Activated CD8-positive, alpha-beta T cell treated with anti-CD3 and anti-CD28 coated beads for 36 hours (primary cell): Measurements from ENCODE around the gene SMAD3. TPM values are rescaled to one million over a fixed set of nuclear protein-coding genes. Genes with fewer than 3 reads are reported as not detected.
"Not testable (repeated sequence)": the region's sequence is repeated elsewhere in the genome, so short reads cannot be mapped to it uniquely, and the experiment has no call there.

Source experiments
- ATAC-seq: fragments of 200-7000 bp; cut with Tn5 transposase; one replicate; pipeline ENCODE4 v1.10.0; 2021; ENCODE audit warnings: mild to moderate bottlenecking, moderate library complexity
- CTCF ChIA-PET: fragments of 350-600 bp; sonication (Branson Sonifier 250); formaldehyde crosslinking; loops from one replicate; lab custom pipeline; 2021; ENCODE audit warnings: antibody characterized with exemption; lab: Charles Lee
- POLR2A ChIA-PET: fragments of 350-600 bp; sonication (Branson Sonifier 250); formaldehyde crosslinking; loops from one replicate; lab custom pipeline; 2021; ENCODE audit warnings: antibody characterized with exemption; lab: Charles Lee
- DNase-seq: peaks from one replicate; pipeline ENCODE4 v3.0.0-alpha.2; 2020
- H3K27ac Mint-ChIP-seq: one replicate; pipeline ENCODE4 v1.8.0; 2021; ENCODE audit warnings: mild to moderate bottlenecking, mixed read lengths
- H3K27me3 Mint-ChIP-seq: one replicate; pipeline ENCODE4 v1.8.0; 2021; ENCODE audit warnings: mixed read lengths
- H3K36me3 Mint-ChIP-seq: one replicate; pipeline ENCODE4 v1.8.0; 2021; ENCODE audit warnings: low read depth, mixed read lengths
- H3K4me1 Mint-ChIP-seq: one replicate; pipeline ENCODE4 v1.8.0; 2021; ENCODE audit warnings: low read depth, mixed read lengths
- H3K4me3 Mint-ChIP-seq: one replicate; pipeline ENCODE4 v1.8.0; 2021; ENCODE audit warnings: mild to moderate bottlenecking, moderate library complexity, mixed read lengths
- H3K9me3 Mint-ChIP-seq: one replicate; pipeline ENCODE4 v1.8.0; 2021; ENCODE audit warnings: mixed read lengths
- intact Hi-C: fragments of 100-400 bp; cut with micrococcal nuclease; formaldehyde crosslinking; loops from one replicate; pipeline ENCODE4 v1.10.0; 2022
- total RNA-seq, 2 experiments: library from RNA; stranded (reverse); gene quantifications; one replicate each; pipeline ENCODE4 v1.2.3, GENCODE V29; 2021
- TF ChIP-seq, protein P1 (sequence below): fragments of 200-600 bp; IDR thresholded peaks from one replicate; pipeline ENCODE4 v1.8.0; 2022; ENCODE audit warnings: antibody characterized with exemption, mild to moderate bottlenecking

SMAD3 gene
- total RNA-seq, 2 experiments from 2014 or later = 22.3 to 24.7 TPM

- DNase-seq (no peak), ATAC-seq (no peak)
- intact Hi-C loops = no loop called here
- CTCF ChIA-PET = interaction anchor here (0.9 kb wide), 1 partner anchor 9 kb away, joined by 4 read pairs; no protein-coding TSS in a partner anchor
- TF ChIP-seq, protein P1, sequence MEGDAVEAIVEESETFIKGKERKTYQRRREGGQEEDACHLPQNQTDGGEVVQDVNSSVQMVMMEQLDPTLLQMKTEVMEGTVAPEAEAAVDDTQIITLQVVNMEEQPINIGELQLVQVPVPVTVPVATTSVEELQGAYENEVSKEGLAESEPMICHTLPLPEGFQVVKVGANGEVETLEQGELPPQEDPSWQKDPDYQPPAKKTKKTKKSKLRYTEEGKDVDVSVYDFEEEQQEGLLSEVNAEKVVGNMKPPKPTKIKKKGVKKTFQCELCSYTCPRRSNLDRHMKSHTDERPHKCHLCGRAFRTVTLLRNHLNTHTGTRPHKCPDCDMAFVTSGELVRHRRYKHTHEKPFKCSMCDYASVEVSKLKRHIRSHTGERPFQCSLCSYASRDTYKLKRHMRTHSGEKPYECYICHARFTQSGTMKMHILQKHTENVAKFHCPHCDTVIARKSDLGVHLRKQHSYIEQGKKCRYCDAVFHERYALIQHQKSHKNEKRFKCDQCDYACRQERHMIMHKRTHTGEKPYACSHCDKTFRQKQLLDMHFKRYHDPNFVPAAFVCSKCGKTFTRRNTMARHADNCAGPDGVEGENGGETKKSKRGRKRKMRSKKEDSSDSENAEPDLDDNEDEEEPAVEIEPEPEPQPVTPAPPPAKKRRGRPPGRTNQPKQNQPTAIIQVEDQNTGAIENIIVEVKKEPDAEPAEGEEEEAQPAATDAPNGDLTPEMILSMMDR = no peak
- no peaks in the 10 kb centered on the region for H3K9me3 Mint-ChIP-seq
- no peak overlapping the region for H3K27ac Mint-ChIP-seq
- H3K4me1 Mint-ChIP-seq = peaks cover 25% of the 10 kb centered on the region
- no peak overlapping the region for H3K4me3 Mint-ChIP-seq
- H3K36me3 Mint-ChIP-seq = no peaks in the 10 kb centered on the region
- POLR2A ChIA-PET = interaction anchor here (0.9 kb wide), 1 partner anchor 11 kb away, joined by 3 read pairs; no protein-coding TSS in a partner anchor
- peaks cover 3% of the 10 kb centered on the region for H3K27me3 Mint-ChIP-seq
These were observed 45.4 kb upstream of the SMAD3 start for GRCh38 chr15:67019884-67020520.

GRCh38 chr15:67020668-67021067 lies 44.7 kb upstream of the SMAD3 start:
- DNase-seq, H3K27ac Mint-ChIP-seq, H3K27me3 Mint-ChIP-seq, POLR2A ChIA-PET, H3K4me3 Mint-ChIP-seq, ATAC-seq, intact Hi-C loops, H3K36me3 Mint-ChIP-seq, H3K9me3 Mint-ChIP-seq: not testable (repeated sequence)
- CTCF ChIA-PET = interaction anchor here (0.9 kb wide), 1 partner anchor 9 kb away, joined by 4 read pairs; no protein-coding TSS in a partner anchor
- H3K4me1 Mint-ChIP-seq = peaks cover 30% of the 10 kb centered on the region

DNA sequence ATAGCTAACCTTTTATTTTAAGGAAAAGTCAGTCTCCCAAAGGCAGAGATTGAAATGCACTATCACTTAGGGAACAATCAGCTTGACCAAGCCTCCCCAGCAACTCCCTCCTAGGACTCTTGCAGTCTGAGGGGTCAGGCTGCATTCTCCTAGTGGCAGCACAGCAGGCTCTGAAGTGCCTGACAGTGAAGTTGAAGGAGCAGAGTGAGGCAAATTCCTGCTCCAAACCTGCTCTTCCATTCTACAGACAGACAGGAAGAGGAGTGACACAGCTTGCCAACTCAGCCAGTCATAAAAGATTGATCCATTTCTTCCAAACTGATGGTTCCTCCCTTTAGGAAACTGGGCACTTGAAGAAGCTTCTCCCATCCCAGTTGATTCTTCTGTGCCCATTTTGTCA lies 43.9 kb upstream of the SMAD3 start:
- intact Hi-C loops = no loop called here
- DNase-seq = no peak
- TF ChIP-seq, protein P1 = no peak
- Mint-ChIP-seq H3K27ac (no peak overlapping the region), H3K9me3 (no peaks in the 10 kb centered on the region), H3K27me3 (peaks cover 1% of the 10 kb centered on the region), H3K36me3 (no peaks in the 10 kb centered on the region), H3K4me1 (peaks cover 35% of the 10 kb centered on the region), H3K4me3 (no peak overlapping the region)
- POLR2A ChIA-PET = no interaction called here
- no peak for ATAC-seq
- CTCF ChIA-PET = no interaction called here

DNA sequence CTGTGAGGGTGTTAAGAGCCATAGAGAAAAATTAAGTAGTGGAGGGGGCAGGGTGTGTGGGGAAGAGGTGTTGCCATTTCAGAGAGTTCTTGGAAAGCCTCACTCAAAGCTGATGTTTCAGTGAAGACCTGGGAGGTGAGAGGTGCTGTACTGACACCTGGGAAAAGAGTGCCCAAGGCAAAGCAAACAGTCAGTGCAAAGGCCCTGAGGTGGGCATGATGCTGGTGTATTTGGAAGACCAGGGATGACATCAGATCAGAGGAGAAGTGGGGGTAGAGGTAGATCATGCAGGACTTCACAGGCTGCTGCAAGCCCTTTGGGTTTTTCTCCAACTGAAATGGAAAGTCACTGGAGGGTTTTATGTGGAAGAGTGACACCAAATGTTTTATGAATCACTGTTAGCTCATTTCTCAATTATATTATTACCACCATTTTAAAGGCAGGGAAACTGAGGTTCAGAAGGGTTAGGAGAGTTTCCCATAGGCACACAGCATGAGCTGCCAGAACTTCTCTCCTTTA lies 42.8 kb upstream of the SMAD3 start:
- POLR2A ChIA-PET = interaction anchor here (0.9 kb wide), 1 partner anchor 16 kb away, joined by 3 read pairs; no protein-coding TSS in a partner anchor
- DNase-seq (no peak), ATAC-seq (no peak)
- Mint-ChIP-seq H3K27ac (no peak overlapping the region), H3K9me3 (no peaks in the 10 kb centered on the region), H3K36me3 (no peaks in the 10 kb centered on the region), H3K4me1 (peaks cover 40% of the 10 kb centered on the region), H3K27me3 (peaks cover 1% of the 10 kb centered on the region), H3K4me3 (no peak overlapping the region)
- intact Hi-C loops = no loop called here
- CTCF ChIA-PET = no interaction called here
- TF ChIP-seq, protein P1 = no peak

DNA sequence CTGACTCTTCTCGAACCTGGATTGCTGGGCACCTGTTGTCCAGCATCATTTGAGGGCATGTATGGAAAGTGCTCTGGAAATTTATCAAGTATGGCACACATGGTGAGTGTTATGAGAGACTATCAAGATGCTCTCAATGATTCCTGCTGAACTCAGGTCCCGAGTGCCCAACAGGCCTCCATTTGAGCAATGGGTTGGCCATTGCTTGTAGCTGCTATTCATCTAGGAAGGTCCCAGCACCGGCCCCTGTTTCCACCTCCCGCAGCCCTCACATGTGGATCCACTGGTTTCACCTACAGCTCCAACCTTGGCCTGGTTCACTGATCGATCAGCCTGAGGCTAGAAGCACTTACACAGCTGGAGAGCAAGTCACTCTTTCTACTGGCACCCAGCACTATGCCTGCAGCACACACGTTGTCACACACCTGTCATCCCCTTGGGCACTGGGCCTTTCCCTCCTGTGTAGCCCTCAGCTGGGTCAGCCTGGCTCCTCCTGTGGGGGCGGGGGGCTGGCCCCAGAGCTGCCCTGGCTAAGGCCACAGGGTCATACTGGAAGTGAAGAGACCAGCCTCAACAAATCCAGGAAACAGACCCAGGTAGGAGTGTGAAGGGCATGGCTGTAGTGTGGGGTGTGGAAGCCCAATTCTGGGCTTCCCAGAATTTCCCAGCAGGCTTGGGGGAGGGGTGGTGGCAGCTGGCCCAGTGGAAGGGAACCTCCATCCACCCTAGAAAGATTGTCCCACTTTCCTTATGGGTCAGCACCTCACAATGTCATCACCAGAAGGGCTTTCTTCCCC lies 41.7 kb upstream of the SMAD3 start:
- no peak for ATAC-seq
- H3K27me3 Mint-ChIP-seq = no peaks in the 10 kb centered on the region
- intact Hi-C loops = no loop called here
- peaks cover 45% of the 10 kb centered on the region for H3K4me1 Mint-ChIP-seq
- H3K27ac Mint-ChIP-seq = no peak overlapping the region
- H3K4me3 Mint-ChIP-seq = no peak overlapping the region
- TF ChIP-seq, protein P1 = no peak
- no peaks in the 10 kb centered on the region for H3K36me3 Mint-ChIP-seq
- DNase-seq = no peak
- H3K9me3 Mint-ChIP-seq = no peaks in the 10 kb centered on the region
- ChIA-PET CTCF (no interaction called here), POLR2A (interaction anchor here (1.0 to 1.3 kb wide), 2 partner anchors 11 to 220 kb away, joined by 3 read pairs; no protein-coding TSS in a partner anchor)
